ENCODE measurements around the gene ELF5.

ELF5 gene

DNA sequence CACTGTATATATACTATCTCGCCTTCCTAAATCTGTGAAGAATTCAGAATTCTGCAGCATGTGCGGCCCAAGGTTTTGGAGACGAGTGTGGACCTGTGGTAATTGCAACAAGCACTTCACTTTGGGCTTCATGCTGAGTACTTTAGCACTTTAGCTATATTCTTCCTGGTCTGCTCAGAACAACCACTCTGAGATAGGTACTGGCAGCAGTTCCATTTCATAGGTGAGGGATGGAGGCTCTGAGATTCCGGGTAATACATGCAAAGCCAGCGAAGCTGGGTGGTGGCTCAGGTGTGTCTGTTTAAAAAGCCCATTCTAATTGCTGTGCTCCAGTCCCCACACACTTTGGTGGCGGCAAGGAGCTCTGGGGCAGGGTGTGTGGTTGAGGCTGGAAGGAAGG, 6.4 kb downstream of the ELF5 start:
- TF ChIP-seq, protein P1, sequence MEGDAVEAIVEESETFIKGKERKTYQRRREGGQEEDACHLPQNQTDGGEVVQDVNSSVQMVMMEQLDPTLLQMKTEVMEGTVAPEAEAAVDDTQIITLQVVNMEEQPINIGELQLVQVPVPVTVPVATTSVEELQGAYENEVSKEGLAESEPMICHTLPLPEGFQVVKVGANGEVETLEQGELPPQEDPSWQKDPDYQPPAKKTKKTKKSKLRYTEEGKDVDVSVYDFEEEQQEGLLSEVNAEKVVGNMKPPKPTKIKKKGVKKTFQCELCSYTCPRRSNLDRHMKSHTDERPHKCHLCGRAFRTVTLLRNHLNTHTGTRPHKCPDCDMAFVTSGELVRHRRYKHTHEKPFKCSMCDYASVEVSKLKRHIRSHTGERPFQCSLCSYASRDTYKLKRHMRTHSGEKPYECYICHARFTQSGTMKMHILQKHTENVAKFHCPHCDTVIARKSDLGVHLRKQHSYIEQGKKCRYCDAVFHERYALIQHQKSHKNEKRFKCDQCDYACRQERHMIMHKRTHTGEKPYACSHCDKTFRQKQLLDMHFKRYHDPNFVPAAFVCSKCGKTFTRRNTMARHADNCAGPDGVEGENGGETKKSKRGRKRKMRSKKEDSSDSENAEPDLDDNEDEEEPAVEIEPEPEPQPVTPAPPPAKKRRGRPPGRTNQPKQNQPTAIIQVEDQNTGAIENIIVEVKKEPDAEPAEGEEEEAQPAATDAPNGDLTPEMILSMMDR (IDR thresholded peaks at IDR 0.05; ENCODE audit: insufficient read depth, low read length, poor library complexity, severe bottlenecking), result no peak
- no peak for TF ChIP-seq EZH2phosphoT487 (conservative IDR thresholded peaks at IDR 0.05; ENCODE audit: low read length)
- Histone ChIP-seq H2AFZ (ENCODE audit: low read depth, low read length, severe bottlenecking) (no peak overlapping the region), H3K9me2 (replicated peaks; ENCODE audit: insufficient read depth, low read length) (no peaks in the 10 kb centered on the region)

DNA sequence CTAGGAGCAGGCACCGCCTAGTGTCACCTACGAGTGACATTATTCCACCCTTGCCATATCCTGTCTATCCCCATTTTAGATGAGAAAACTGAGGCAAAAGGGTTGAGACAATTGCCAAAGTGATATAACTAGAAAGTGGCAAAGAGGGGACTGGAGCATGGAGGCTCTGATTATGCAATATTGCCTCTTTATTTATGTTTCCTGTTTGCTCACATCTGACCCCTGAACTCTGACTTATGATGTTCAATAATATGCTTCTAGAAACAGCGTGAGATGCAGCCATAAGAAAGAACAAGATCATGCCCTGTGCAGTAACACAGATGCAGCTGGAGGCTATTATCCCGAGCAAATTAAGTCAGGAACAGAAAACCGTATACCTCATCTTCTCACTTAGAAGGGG, 7.7 kb downstream of the ELF5 start:
- H3K9me3 ChIP-seq (ENCODE audit: insufficient read depth, low read length), result no peaks in the 10 kb centered on the region
- no peak overlapping the region for H3K4me2 ChIP-seq (ENCODE audit: low read depth, low read length, poor library complexity, severe bottlenecking)
- TF ChIP-seq EZH2phosphoT487 (conservative IDR thresholded peaks at IDR 0.05; ENCODE audit: low read length), result no peak
- TF ChIP-seq, protein P1 (IDR thresholded peaks at IDR 0.05; ENCODE audit: insufficient read depth, low read length, poor library complexity, severe bottlenecking), result no peak
- no peaks in the 10 kb centered on the region for H4K20me1 ChIP-seq (ENCODE audit: low read depth, low read length)
- no peak overlapping the region for H3K27ac ChIP-seq (ENCODE audit: low read depth, low read length)
- H3K4me3 ChIP-seq (ENCODE audit: insufficient read depth, low read length, poor library complexity, severe bottlenecking), result no peak overlapping the region
- H3K9me2 ChIP-seq (replicated peaks; ENCODE audit: insufficient read depth, low read length), result no peaks in the 10 kb centered on the region
- no peaks in the 10 kb centered on the region for H3K27me3 ChIP-seq (ENCODE audit: low read length)
- H3K79me2 ChIP-seq (ENCODE audit: insufficient read depth, low read length), result no peaks in the 10 kb centered on the region
- H3K36me3 ChIP-seq (ENCODE audit: low read length), result no peaks in the 10 kb centered on the region
- no peaks in the 10 kb centered on the region for H3F3A ChIP-seq (ENCODE audit: insufficient read depth)
- no peak overlapping the region for H3K9ac ChIP-seq (ENCODE audit: low read length)
- no peak overlapping the region for H2AFZ ChIP-seq (ENCODE audit: low read depth, low read length, severe bottlenecking)

More for the DNA sequence above, 6.4 kb downstream of the ELF5 start:
- Histone ChIP-seq H3K79me2 (ENCODE audit: insufficient read depth, low read length) (no peaks in the 10 kb centered on the region), H4K20me1 (ENCODE audit: low read depth, low read length) (no peaks in the 10 kb centered on the region), H3K9me3 (ENCODE audit: insufficient read depth, low read length) (no peaks in the 10 kb centered on the region), H3K9ac (ENCODE audit: low read length) (no peak overlapping the region), H3K27ac (ENCODE audit: low read depth, low read length) (no peak overlapping the region), H3K4me3 (ENCODE audit: insufficient read depth, low read length, poor library complexity, severe bottlenecking) (no peak overlapping the region), H3K27me3 (ENCODE audit: low read length) (no peaks in the 10 kb centered on the region), H3F3A (ENCODE audit: insufficient read depth) (no peaks in the 10 kb centered on the region), H3K36me3 (ENCODE audit: low read length) (no peaks in the 10 kb centered on the region), H3K4me2 (ENCODE audit: low read depth, low read length, poor library complexity, severe bottlenecking) (no peak overlapping the region)

DNA sequence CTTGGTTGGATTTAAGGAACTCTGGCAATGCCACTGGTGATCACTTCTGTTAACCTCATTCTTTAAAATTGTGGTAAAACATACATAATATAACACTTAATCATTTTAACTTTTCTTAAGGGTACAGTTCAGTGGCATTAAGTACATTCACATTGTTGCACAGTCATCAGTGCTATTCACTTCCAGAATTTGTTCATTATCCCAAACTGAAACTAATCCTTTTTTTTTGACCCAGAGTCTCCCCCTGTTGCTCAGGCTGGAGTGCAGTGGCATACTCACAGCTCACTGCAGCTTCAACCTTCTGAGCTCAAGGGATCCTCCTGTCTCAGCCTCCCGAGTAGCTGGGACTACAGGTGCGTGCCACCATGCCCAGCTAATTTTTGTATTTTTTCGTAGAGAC, 10.6 kb downstream of the ELF5 start:
- no peaks in the 10 kb centered on the region for H3F3A ChIP-seq (ENCODE audit: insufficient read depth)
- no peaks in the 10 kb centered on the region for H3K27me3 ChIP-seq (ENCODE audit: low read length)
- H3K9me2 ChIP-seq (replicated peaks; ENCODE audit: insufficient read depth, low read length), result no peaks in the 10 kb centered on the region
- no peak overlapping the region for H3K9ac ChIP-seq (ENCODE audit: low read length)
- H3K4me2 ChIP-seq (ENCODE audit: low read depth, low read length, poor library complexity, severe bottlenecking), result no peak overlapping the region
- TF ChIP-seq, protein P1 (IDR thresholded peaks at IDR 0.05; ENCODE audit: insufficient read depth, low read length, poor library complexity, severe bottlenecking), result no peak
- TF ChIP-seq EZH2phosphoT487 (conservative IDR thresholded peaks at IDR 0.05; ENCODE audit: low read length), result no peak
- H3K9me3 ChIP-seq (ENCODE audit: insufficient read depth, low read length), result no peaks in the 10 kb centered on the region
- no peaks in the 10 kb centered on the region for H3K79me2 ChIP-seq (ENCODE audit: insufficient read depth, low read length)
- no peak overlapping the region for H3K4me3 ChIP-seq (ENCODE audit: insufficient read depth, low read length, poor library complexity, severe bottlenecking)
- no peak overlapping the region for H2AFZ ChIP-seq (ENCODE audit: low read depth, low read length, severe bottlenecking)
- no peak overlapping the region for H3K27ac ChIP-seq (ENCODE audit: low read depth, low read length)
- no peaks in the 10 kb centered on the region for H4K20me1 ChIP-seq (ENCODE audit: low read depth, low read length)
- H3K36me3 ChIP-seq (ENCODE audit: low read length), result no peaks in the 10 kb centered on the region
